ENCODE measurements around the gene SUSD2. TPM values are rescaled to one million over a fixed set of nuclear protein-coding genes. Genes with fewer than 3 reads are reported as not detected.
"Not testable (repeated sequence)": the region's sequence is repeated elsewhere in the genome, so short reads cannot be mapped to it uniquely, and the experiment has no call there.

The SUSD2 gene
- total RNA-seq, 1 experiment from 2014 or later, result 1.1 TPM

GRCh38 chr22:24134090-24134846 is 47.0 kb upstream of the SUSD2 start:
- no peak overlapping the region for H3K27ac Mint-ChIP-seq
- DNase-seq (ENCODE audit: low spot score) (no peak), ATAC-seq (no peak)
- H3K27me3 Mint-ChIP-seq (ENCODE audit: low read depth), result no peaks in the 10 kb centered on the region
- H3K4me3 Mint-ChIP-seq, result no peak overlapping the region
- no peak for TF ChIP-seq CREB1 (CRISPR knock-in tag; IDR thresholded peaks at IDR 0.05)
- TF ChIP-seq NR1H2 (CRISPR knock-in tag; IDR thresholded peaks at IDR 0.05), result no peak
- TF ChIP-seq TCF7 (CRISPR knock-in tag; IDR thresholded peaks at IDR 0.05; ENCODE audit: low read depth), result no peak
- no peak for TF ChIP-seq ZBTB21 (CRISPR knock-in tag; IDR thresholded peaks at IDR 0.05; ENCODE audit: borderline replicate concordance)
- TF ChIP-seq KAT7 (CRISPR knock-in tag; IDR thresholded peaks at IDR 0.05; ENCODE audit: borderline replicate concordance), result no peak
- TF ChIP-seq ZNF423 (CRISPR knock-in tag; IDR thresholded peaks at IDR 0.05), result no peak
- no peak for TF ChIP-seq ZNF512 (CRISPR knock-in tag; IDR thresholded peaks at IDR 0.05; ENCODE audit: borderline replicate concordance)
- TF ChIP-seq ZSCAN18 (CRISPR knock-in tag; IDR thresholded peaks at IDR 0.05), result no peak
- TF ChIP-seq ZNF281 (CRISPR knock-in tag; IDR thresholded peaks at IDR 0.05), result no peak
- no peak for TF ChIP-seq EMX1 (CRISPR knock-in tag; IDR thresholded peaks at IDR 0.05)
- no peak for TF ChIP-seq ERG (CRISPR knock-in tag; IDR thresholded peaks at IDR 0.05)
- no peak for TF ChIP-seq CTCF (IDR thresholded peaks at IDR 0.05)
- no peak for TF ChIP-seq SP1 (CRISPR knock-in tag; conservative IDR thresholded peaks at IDR 0.05)
- no peak for TF ChIP-seq FOXK1 (CRISPR knock-in tag; IDR thresholded peaks at IDR 0.05)
- peaks cover 14% of the 10 kb centered on the region for H3K36me3 Mint-ChIP-seq
- no peaks in the 10 kb centered on the region for H3K9me3 Mint-ChIP-seq
- ChIA-PET CTCF (interaction anchor here (1.3 to 7.7 kb wide), 6 partner anchors 23 to 46 kb away, joined by 3 to 81 read pairs (median 8); partner anchors contain the start of gene SUSD2), POLR2A (interaction anchor here (0.7 kb wide), 1 partner anchor 36 kb away, joined by 3 read pairs; no protein-coding TSS in a partner anchor)
- peaks cover 4% of the 10 kb centered on the region; the same call in 1 of the 2 replicates for H3K4me1 Mint-ChIP-seq

- not testable (repeated sequence) for H3K27me3 Mint-ChIP-seq (ENCODE audit: low read depth); H3K27ac Mint-ChIP-seq; H3K4me3 Mint-ChIP-seq; H3K4me1 Mint-ChIP-seq; H3K9me3 Mint-ChIP-seq; ATAC-seq; DNase-seq (ENCODE audit: low spot score)
- POLR2A ChIA-PET, result interaction anchor here (0.6 kb wide), 1 partner anchor 9 kb away, joined by 3 read pairs; no protein-coding TSS in a partner anchor
- peaks cover 14% of the 10 kb centered on the region for H3K36me3 Mint-ChIP-seq
- CTCF ChIA-PET, result interaction anchor here (0.6 to 7.7 kb wide), 7 partner anchors 10 to 133 kb away, joined by 3 to 81 read pairs (median 5); no protein-coding TSS in a partner anchor
These were observed 44.8 kb upstream of the SUSD2 start for GRCh38 chr22:24136533-24136932.

All from WTC11 (cell line).